LNCAP (cell line): ENCODE data around the gene GJB2.

Experiments used
- CTCF ChIP-seq: fragments of 450-650 bp; IDR thresholded peaks from 2 replicates; pipeline ENCODE4 v1.5.1; 2017; ENCODE audit warnings: mild to moderate bottlenecking

Gene GJB2

GRCh38 chr13:20178156-20178555 is 14.6 kb downstream of the GJB2 start:
- TF ChIP-seq CTCF = no peak

DNA sequence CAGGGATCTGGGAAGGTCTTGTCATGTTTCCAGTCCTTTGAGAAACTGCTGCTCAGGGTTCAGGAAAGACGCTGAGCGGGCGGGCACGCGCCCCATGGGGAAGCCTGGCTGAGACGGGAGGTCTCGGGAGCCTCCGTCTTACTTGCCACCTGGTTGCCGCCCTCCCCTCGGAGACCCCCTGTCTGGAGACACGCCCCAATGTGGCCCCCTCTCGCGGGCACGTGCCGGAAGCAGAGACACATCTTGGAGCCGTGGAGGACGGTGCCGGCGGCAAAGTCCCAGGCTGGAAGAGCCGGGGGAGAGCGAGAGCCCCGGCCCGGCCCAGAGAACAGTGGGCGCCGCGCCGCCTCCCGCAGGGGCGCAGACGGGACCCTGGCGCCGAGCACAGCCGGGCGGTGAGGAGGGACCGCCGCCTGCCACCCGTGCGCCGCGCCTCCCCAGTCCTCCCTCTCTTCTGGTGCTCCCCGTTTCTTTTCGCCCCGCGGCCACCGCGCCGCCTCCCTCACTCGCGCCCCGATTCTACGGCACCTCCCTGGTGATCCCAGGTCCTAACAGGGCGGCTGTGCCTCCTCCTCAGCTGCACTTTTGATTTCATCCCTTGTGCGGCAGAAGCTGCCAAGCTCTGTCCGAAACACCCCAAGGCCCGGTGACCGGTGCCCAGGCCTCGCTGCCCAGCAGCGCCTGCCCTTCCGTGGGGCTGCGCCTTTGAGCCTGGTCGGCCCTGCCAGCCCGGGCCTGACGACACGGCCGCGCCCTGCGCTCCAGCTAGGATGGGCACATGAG is 15.5 kb downstream of the GJB2 start:
- TF ChIP-seq CTCF = no peak

- TF ChIP-seq CTCF = no peak
These were observed 16.7 kb downstream of the GJB2 start for GRCh38 chr13:20175907-20176652.

- no peak for TF ChIP-seq CTCF
These were observed 17.3 kb downstream of the GJB2 start for GRCh38 chr13:20175406-20175794.

DNA sequence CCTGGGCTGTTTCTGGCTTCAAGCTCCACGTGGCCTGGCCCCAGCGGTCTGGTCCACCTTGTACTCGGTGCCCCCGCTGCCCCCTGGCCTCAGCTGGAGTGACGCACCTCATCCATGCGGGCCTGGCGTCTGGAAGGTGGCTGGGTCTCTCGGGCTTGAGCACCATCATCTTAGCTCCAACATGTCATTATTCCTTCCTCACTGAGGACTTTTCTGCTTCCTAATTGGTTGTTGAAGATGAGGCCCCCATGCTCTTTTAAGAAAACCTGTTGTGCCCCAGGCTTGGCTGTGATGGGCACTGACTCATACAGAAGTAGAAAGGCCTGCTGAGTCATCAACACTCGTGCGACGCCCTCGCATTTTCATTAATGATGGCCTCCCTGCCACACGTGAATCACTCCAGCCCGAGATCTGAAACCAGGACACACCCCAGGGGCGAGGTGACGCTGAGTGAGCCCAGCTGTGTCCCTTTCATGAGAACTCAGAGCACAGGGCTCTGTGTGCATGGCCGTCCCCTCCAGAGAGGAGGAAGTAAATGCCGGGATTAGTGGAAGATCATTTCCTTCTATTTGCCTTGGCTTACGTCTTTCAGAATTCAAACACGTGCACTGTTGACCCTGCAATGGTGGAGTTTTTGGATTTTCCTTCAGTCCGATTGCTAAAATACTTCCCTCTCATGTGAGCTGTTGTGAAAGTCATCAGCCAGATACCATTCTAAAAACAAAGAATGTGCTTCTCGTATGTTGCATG is 17.9 kb downstream of the GJB2 start:
- no peak for TF ChIP-seq CTCF

DNA sequence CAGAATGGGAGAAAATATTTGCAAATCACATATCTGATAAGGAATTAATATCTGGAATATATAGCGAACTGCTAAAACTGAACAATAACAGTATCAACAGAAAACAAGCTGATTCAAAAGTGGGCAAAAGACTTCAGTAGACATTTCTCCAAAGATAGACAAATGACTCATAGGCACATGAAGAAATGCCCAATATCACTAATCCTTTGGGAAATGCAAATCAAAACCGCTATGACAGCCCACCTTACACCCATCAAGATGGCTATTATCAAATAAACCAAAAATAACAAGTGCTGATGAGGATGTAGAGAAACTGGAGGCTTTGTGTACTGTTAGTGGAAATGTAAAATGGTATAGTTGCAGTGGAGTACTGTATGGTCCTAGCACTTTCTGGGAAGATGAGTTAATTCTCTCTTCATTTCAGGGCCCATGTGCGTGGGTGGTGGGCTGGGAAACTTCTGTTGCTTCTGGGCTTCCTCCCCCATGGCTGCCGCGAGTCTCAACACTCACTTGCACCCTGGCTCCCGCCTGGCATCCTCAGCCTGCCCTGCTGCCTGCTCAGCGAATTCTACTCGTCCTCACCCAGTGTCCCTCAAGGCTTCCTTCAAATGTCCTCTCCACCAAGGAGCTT is 19.5 kb downstream of the GJB2 start:
- no peak for TF ChIP-seq CTCF

- TF ChIP-seq CTCF = no peak
These were observed 21.4 kb downstream of the GJB2 start for GRCh38 chr13:20171364-20171763.
